GM23248 (cell line): ENCODE results near the gene SLC9A9. TPM values are rescaled to one million over a fixed set of nuclear protein-coding genes. Genes with fewer than 3 reads are reported as not detected.

Source experiments
- DNase-seq: peaks from one replicate; pipeline ENCODE4 v3.0.0-alpha.2; 2015
- H2AFZ ChIP-seq: fragments of 200-600 bp; sonication (generic); 2 replicates; pipeline ENCODE4 v1.6.1; 2016; ENCODE audit warnings: antibody characterized with exemption
- H3F3A ChIP-seq: fragments of 200-600 bp; sonication (generic); 2 replicates; pipeline ENCODE4 v1.6.1; 2016; ENCODE audit warnings: mild to moderate bottlenecking, antibody characterized with exemption, mixed run types; ENCODE audit not compliant: insufficient read depth
- H3K27ac ChIP-seq: fragments of 200-600 bp; sonication (generic); 2 replicates; pipeline ENCODE4 v1.5.1; 2016; ENCODE audit warnings: mild to moderate bottlenecking
- H3K27me3 ChIP-seq: fragments of 200-600 bp; sonication (generic); replicated peaks from 2 replicates; pipeline ENCODE4 v1.6.1; 2016; ENCODE audit warnings: mild to moderate bottlenecking; ENCODE audit not compliant: insufficient read depth
- H3K36me3 ChIP-seq: fragments of 200-600 bp; sonication (generic); 2 replicates; pipeline ENCODE4 v1.6.1; 2016; ENCODE audit warnings: low read depth, mild to moderate bottlenecking
- H3K4me1 ChIP-seq: fragments of 200-600 bp; sonication (generic); 2 replicates; pipeline ENCODE4 v1.6.1; 2016; ENCODE audit warnings: mild to moderate bottlenecking; ENCODE audit not compliant: insufficient read depth
- H3K4me2 ChIP-seq: fragments of 200-600 bp; sonication (generic); one replicate; pipeline ENCODE4 v1.6.1; 2016; ENCODE audit warnings: mild to moderate bottlenecking; ENCODE audit not compliant: unreplicated experiment
- H3K4me3 ChIP-seq: fragments of 200-600 bp; sonication (generic); 2 replicates; pipeline ENCODE4 v1.5.1; 2016; ENCODE audit warnings: mild to moderate bottlenecking
- H3K79me2 ChIP-seq: fragments of 200-600 bp; sonication (generic); 2 replicates; pipeline ENCODE4 v1.6.1; 2016; ENCODE audit warnings: mild to moderate bottlenecking; ENCODE audit not compliant: insufficient read depth
- H3K9ac ChIP-seq: fragments of 200-600 bp; sonication (generic); 2 replicates; pipeline ENCODE4 v1.6.1; 2016; ENCODE audit warnings: mild to moderate bottlenecking
- H3K9me2 ChIP-seq: fragments of 200-600 bp; sonication (generic); 2 replicates; pipeline ENCODE4 v1.6.1; 2016; ENCODE audit warnings: mixed run types, mild to moderate bottlenecking, moderate library complexity; ENCODE audit not compliant: insufficient read depth
- H3K9me3 ChIP-seq: fragments of 200-600 bp; sonication (generic); one replicate; pipeline ENCODE4 v1.6.1; 2017; ENCODE audit warnings: low read depth
- H4K20me1 ChIP-seq: fragments of 200-600 bp; sonication (generic); 2 replicates; pipeline ENCODE4 v1.6.0; 2016; ENCODE audit not compliant: insufficient read depth
- EZH2 ChIP-seq: fragments of 200-600 bp; sonication (generic); IDR thresholded peaks from 2 replicates; pipeline ENCODE4 v1.6.1; 2018; ENCODE audit warnings: antibody characterized with exemption, mild to moderate bottlenecking; ENCODE audit not compliant: insufficient read depth, poor library complexity, severe bottlenecking
- EZH2phosphoT487 ChIP-seq: fragments of 200-600 bp; sonication (generic); IDR thresholded peaks from 2 replicates; pipeline ENCODE4 v1.6.1; 2018; ENCODE audit warnings: antibody characterized with exemption, moderate library complexity, mild to moderate bottlenecking, low read depth; ENCODE audit not compliant: insufficient read depth
- WGBS, 2 experiments: methylation state at CpG; one replicate each; pipeline ENCODE4 v1.1.6; 2015 to 2017; ENCODE audit warnings: low lambda C conversion rate in 2 of 2, low coverage in 1 of 2; ENCODE audit errors: missing lambda C conversion rate in 2 of 2; 5-methylcytosine and 5-hydroxymethylcytosine counted together
- in situ Hi-C: fragments of 300-500 bp; cut with MboI; formaldehyde crosslinking; loops from 2 replicates; pipeline ENCODE4 v1.15.0; 2020
- polyA plus RNA-seq: library from polyadenylated mRNA; unstranded; fragments of >200 nt; fragmentation: Nextera tagmentation; extraction: Ambion mirVana; gene quantifications from 2 replicates; pipeline ENCODE4 v1.2.1, GENCODE V29; 2016
- total RNA-seq: library from RNA; depleted of rRNA; stranded (reverse); fragments of >200 nt; shearing (Covaris generic); gene quantifications from 2 replicates; pipeline ENCODE4 v1.2.3, GENCODE V29; 2014

The SLC9A9 gene
- total and polyA plus RNA-seq, 2 experiments from 2014 or later: 2.8 to 3.2 TPM

GRCh38 chr3:143242691-143243090 is 605.6 kb downstream of the SLC9A9 start:
- H2AFZ ChIP-seq: no peak overlapping the region
- H3F3A ChIP-seq: peaks cover 17% of the 10 kb centered on the region
- peaks cover 27% of the 10 kb centered on the region for H3K4me1 ChIP-seq
- no peaks in the 10 kb centered on the region for H3K79me2 ChIP-seq
- no peak for DNase-seq
- H3K9ac ChIP-seq: no peak overlapping the region
- no peaks in the 10 kb centered on the region for H3K9me3 ChIP-seq
- TF ChIP-seq EZH2phosphoT487 (no peak), EZH2 (no peak)
- no peak overlapping the region for H3K4me3 ChIP-seq
- H3K27me3 ChIP-seq: no peaks in the 10 kb centered on the region
- WGBS, 2 experiments: 94 to 98% methylated on average over 4 of the region's 4 CpGs
- no peak overlapping the region for H3K27ac ChIP-seq
- H3K4me2 ChIP-seq: no peak overlapping the region
- H4K20me1 ChIP-seq: no peaks in the 10 kb centered on the region
- no peaks in the 10 kb centered on the region for H3K36me3 ChIP-seq
- no peaks in the 10 kb centered on the region; the same call in 1 of the 2 replicates for H3K9me2 ChIP-seq
- in situ Hi-C loops: no loop called here

- Histone ChIP-seq H3K9ac (no peak overlapping the region), H3F3A (peaks cover 17% of the 10 kb centered on the region)
Measured at GRCh38 chr3:143242101-143242500, 606.2 kb downstream of the SLC9A9 start.

GRCh38 chr3:143241481-143241951 is 606.8 kb downstream of the SLC9A9 start:
- Histone ChIP-seq H3K27me3 (no peaks in the 10 kb centered on the region), H3K4me1 (peaks cover 27% of the 10 kb centered on the region), H2AFZ (no peak overlapping the region), H3F3A (peaks cover 17% of the 10 kb centered on the region), H3K4me2 (peak overlapping the region; percentile 66), H3K9ac (no peak overlapping the region), H4K20me1 (no peaks in the 10 kb centered on the region), H3K27ac (no peak overlapping the region), H3K36me3 (no peaks in the 10 kb centered on the region), H3K4me3 (no peak overlapping the region), H3K9me3 (no peaks in the 10 kb centered on the region), H3K9me2 (no peaks in the 10 kb centered on the region; the same call in 1 of the 2 replicates), H3K79me2 (no peaks in the 10 kb centered on the region)
- no peak for TF ChIP-seq EZH2phosphoT487
- TF ChIP-seq EZH2: no peak
- WGBS, 2 experiments: 40 to 47% methylated on average over 3 of the region's 3 CpGs
- DNase-seq: peak; percentile 55
- in situ Hi-C loops: no loop called here

More at GRCh38 chr3:143242101-143242500, 606.2 kb downstream of the SLC9A9 start:
- WGBS, 2 experiments: 93 to 96% methylated on average over 3 of the region's 3 CpGs
- Histone ChIP-seq H3K79me2 (no peaks in the 10 kb centered on the region), H3K4me3 (no peak overlapping the region), H3K27ac (no peak overlapping the region), H3K9me3 (no peaks in the 10 kb centered on the region), H3K36me3 (no peaks in the 10 kb centered on the region), H3K4me1 (peaks cover 27% of the 10 kb centered on the region), H3K27me3 (no peaks in the 10 kb centered on the region), H4K20me1 (no peaks in the 10 kb centered on the region), H2AFZ (no peak overlapping the region), H3K4me2 (no peak overlapping the region), H3K9me2 (no peaks in the 10 kb centered on the region; the same call in 1 of the 2 replicates)
- no peak for DNase-seq
- in situ Hi-C loops: no loop called here
- TF ChIP-seq EZH2phosphoT487: no peak
- TF ChIP-seq EZH2: no peak

GRCh38 chr3:143240886-143241285 is 607.4 kb downstream of the SLC9A9 start:
- Histone ChIP-seq H2AFZ (no peak overlapping the region), H3K4me3 (no peak overlapping the region), H3K9me3 (no peaks in the 10 kb centered on the region), H3K4me1 (peaks cover 27% of the 10 kb centered on the region), H3K27ac (no peak overlapping the region), H3K79me2 (no peaks in the 10 kb centered on the region), H3K4me2 (peak overlapping the region; percentile 66), H3K9me2 (no peaks in the 10 kb centered on the region; the same call in 1 of the 2 replicates), H3F3A (peaks cover 17% of the 10 kb centered on the region), H4K20me1 (no peaks in the 10 kb centered on the region), H3K27me3 (no peaks in the 10 kb centered on the region), H3K9ac (no peak overlapping the region), H3K36me3 (no peaks in the 10 kb centered on the region)
- WGBS, 2 experiments: 7 to 9% methylated on average over 4 of the region's 4 CpGs
- TF ChIP-seq EZH2: no peak
- no peak for TF ChIP-seq EZH2phosphoT487
- in situ Hi-C loops: no loop called here
- peak; percentile 30 for DNase-seq
